Hindlimb muscle (tissue), 1 donor: Measurements from ENCODE around the gene USP3. TPM values are rescaled to one million over a fixed set of nuclear protein-coding genes. Genes with fewer than 3 reads are reported as not detected.

Experiments
- DNase-seq: peaks from one replicate; pipeline ENCODE4 v3.0.0-alpha.2; 2013
- polyA plus RNA-seq: library from polyadenylated mRNA; unstranded; fragments of 120-200 nt; gene quantifications from one replicate; pipeline ENCODE4 v1.2.1, GENCODE V29; 2013; ENCODE audit not compliant: insufficient read length

The USP3 gene
- polyA plus RNA-seq, 1 donor = 26.4 TPM

- DNase-seq = no peak
Measured at GRCh38 chr15:63595688-63596087, 91.3 kb downstream of the USP3 start.

- DNase-seq = peak; percentile 33
Measured at GRCh38 chr15:63596676-63597037, 92.3 kb downstream of the USP3 start.

GRCh38 chr15:63597038-63597790, 92.8 kb downstream of the USP3 start, which contains the start of gene FBXL22:
Gene FBXL22, plus strand, starts transcription at chr15:63597387. Its CDS starts 6 bp downstream, at chr15:63597393.
- peak; percentile 52 for DNase-seq

GRCh38 chr15:63597821-63598220, 93.4 kb downstream of the USP3 start:
- no peak for DNase-seq

GRCh38 chr15:63598473-63599400, 94.3 kb downstream of the USP3 start:
- peak; percentile 42 for DNase-seq

- no peak for DNase-seq
Measured at GRCh38 chr15:63599401-63600000, 95.1 kb downstream of the USP3 start.

- no peak for DNase-seq
Measured at GRCh38 chr15:63600001-63600615, 95.7 kb downstream of the USP3 start.

- DNase-seq = peak; percentile 94
Measured at GRCh38 chr15:63600616-63601025, 96.2 kb downstream of the USP3 start.

- DNase-seq = peak; percentile 29
Measured at GRCh38 chr15:63601026-63601703, 96.8 kb downstream of the USP3 start.

GRCh38 chr15:63601704-63602185, 97.4 kb downstream of the USP3 start:
- no peak for DNase-seq

GRCh38 chr15:63602595-63602994, 98.2 kb downstream of the USP3 start:
- DNase-seq = no peak

GRCh38 chr15:63603516-63603915, 99.1 kb downstream of the USP3 start:
- DNase-seq = no peak

- no peak for DNase-seq
Measured at GRCh38 chr15:63604281-63604680, 99.9 kb downstream of the USP3 start.

GRCh38 chr15:63605036-63605435, 100.6 kb downstream of the USP3 start:
- DNase-seq = no peak

GRCh38 chr15:63605816-63606215, 101.4 kb downstream of the USP3 start:
- no peak for DNase-seq

GRCh38 chr15:63606308-63606707, 101.9 kb downstream of the USP3 start:
- DNase-seq = no peak

GRCh38 chr15:63608989-63609388, 104.6 kb downstream of the USP3 start:
- no peak for DNase-seq

- DNase-seq = no peak
Measured at GRCh38 chr15:63609448-63609847, 105.1 kb downstream of the USP3 start.

- peak; percentile 78 for DNase-seq
Measured at GRCh38 chr15:63610209-63610841, 105.9 kb downstream of the USP3 start.

- no peak for DNase-seq
Measured at GRCh38 chr15:63611177-63611576, 106.8 kb downstream of the USP3 start.

- DNase-seq = no peak
Measured at GRCh38 chr15:63612300-63612699, 107.9 kb downstream of the USP3 start.
